K562 (cell line): Measurements from ENCODE around the gene RABIF. TPM values are rescaled to one million over a fixed set of nuclear protein-coding genes. Genes with fewer than 3 reads are reported as not detected.

Source experiments
- CHD4 ChIP-seq: fragments of 200-600 bp; sonication (generic); IDR thresholded peaks from 3 replicates; pipeline ENCODE4 v1.6.1; 2012; ENCODE audit warnings: low read depth, mild to moderate bottlenecking, mixed read lengths, low read length, inconsistent platforms; ENCODE audit not compliant: insufficient read depth, insufficient replicate concordance, poor library complexity, severe bottlenecking
- LCOR ChIP-seq: sonication (generic); formaldehyde crosslinking; IDR thresholded peaks from 2 replicates; pipeline ENCODE4 v1.8.0; 2022; ENCODE audit warnings: mild to moderate bottlenecking, missing genetic modification reagents
- NR2C1 ChIP-seq, 2 experiments: fragments of 450-650 bp; IDR thresholded peaks; 2 replicates each; pipeline ENCODE4 v1.6.1; 2017; ENCODE audit warnings: mild to moderate bottlenecking in 2 of 2, antibody characterized with exemption in 1 of 2, inconsistent platforms in 1 of 2, missing compliant biosample characterization in 1 of 2, missing genetic modification characterization in 1 of 2
- SMC3 ChIP-seq: conservative IDR thresholded peaks from 2 replicates; pipeline ENCODE4 v1.6.1; 2011; ENCODE audit warnings: low read depth, low read length, improper control_type of control experiment; ENCODE audit not compliant: insufficient read depth
- TRIM24 ChIP-seq, 2 experiments: fragments of 450-650 bp; IDR thresholded peaks; 2 replicates each; pipeline ENCODE4 v1.6.1; 2016
- polyA plus RNA-seq, 8 experiments: library from polyadenylated mRNA; depleted of rRNA in 4 of 8; stranded (reverse) in 5 of 8; unstranded in 3 of 8; fragments of >200 nt; fragmentation: Nextera tagmentation in 2 of 8; fragmentation: Illumina TruSeq in 1 of 8; extraction: Ambion mirVana in 2 of 8; extraction: Trizol in 1 of 8; gene quantifications; 2 replicates each; pipeline versions ENCODE4 v1.2.1 to v1.2.3, GENCODE V29; 2011 to 2014; ENCODE audit warnings: inconsistent platforms in 1 of 8, missing spikeins in 1 of 8
- total RNA-seq, 7 experiments: library from RNA; depleted of rRNA in 6 of 7; stranded (reverse); fragments of >200 nt in 6 of 7; fragmentation: Illumina TruSeq in 2 of 7; extraction: Trizol in 2 of 7; gene quantifications; 2 replicates each; pipeline versions ENCODE4 v1.2.1 to v1.2.3, GENCODE V29; 2011 to 2021; ENCODE audit warnings: low replicate concordance in 1 of 7
- TF ChIP-seq, protein P1 (sequence below): sonication (generic); formaldehyde crosslinking; IDR thresholded peaks from 2 replicates; pipeline ENCODE4 v1.8.0; 2022; ENCODE audit warnings: missing genetic modification reagents, mild to moderate bottlenecking, borderline replicate concordance
- TF ChIP-seq, protein P2 (sequence below), 2 experiments: fragments of 250-450 bp in 1 of 2; fragments of 450-650 bp in 1 of 2; sonication (Bioruptor Pico) in 1 of 2; IDR thresholded peaks; 2 replicates each; pipeline versions ENCODE4 v1.6.1 to v1.8.0; 2016 to 2021; ENCODE audit warnings: mild to moderate bottlenecking in 2 of 2, moderate library complexity in 2 of 2, missing compliant biosample characterization in 1 of 2, missing genetic modification characterization in 1 of 2
- TF ChIP-seq, protein P3 (sequence below): sonication (generic); formaldehyde crosslinking; IDR thresholded peaks from 2 replicates; pipeline ENCODE4 v1.8.1; 2023; ENCODE audit warnings: mild to moderate bottlenecking, missing genetic modification reagents

Gene RABIF
- total and polyA plus RNA-seq, 9 of the 15 experiments (the other 6 are each of a cell fraction or from before 2014, with no cell fraction given): 7.4 to 20.1 (median 11.0) TPM

DNA sequence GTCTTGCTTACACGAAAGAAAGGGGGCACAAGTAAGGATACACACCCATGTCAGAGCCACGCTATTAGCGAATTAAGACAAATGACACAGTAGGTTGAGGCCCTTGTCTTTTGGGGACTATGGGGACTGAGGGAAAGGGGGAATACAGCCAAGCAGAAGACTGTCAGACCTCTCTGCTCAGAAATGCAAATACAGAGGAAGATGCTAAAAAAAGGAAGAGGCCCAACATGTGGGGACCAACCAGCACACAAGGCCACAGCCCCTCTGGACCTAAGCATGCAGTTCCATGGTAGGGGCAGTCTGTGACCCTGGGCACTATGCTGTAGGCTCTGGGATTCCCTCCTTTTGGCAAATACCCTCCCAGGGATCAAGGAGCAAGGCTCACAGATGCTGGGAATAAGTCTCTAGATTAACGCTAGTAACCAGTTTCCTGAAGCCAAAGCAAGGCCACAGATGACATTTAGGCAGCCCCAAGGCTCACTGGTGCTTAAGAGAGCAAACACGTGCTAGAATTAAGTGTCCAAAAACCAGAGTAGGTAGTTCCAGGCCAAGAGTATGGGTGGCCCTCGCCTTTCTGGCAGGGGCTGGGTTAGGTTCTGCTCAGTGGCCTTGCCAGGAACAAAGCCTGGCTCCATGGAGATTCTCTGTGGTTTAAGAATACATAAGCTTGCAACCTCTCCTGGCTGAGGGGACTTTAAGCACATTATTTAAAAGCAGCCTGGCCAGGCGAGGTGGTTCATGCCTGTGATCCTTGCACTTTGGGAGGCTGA, 38.2 kb downstream of the RABIF start (continued):
- TF ChIP-seq, protein P1, sequence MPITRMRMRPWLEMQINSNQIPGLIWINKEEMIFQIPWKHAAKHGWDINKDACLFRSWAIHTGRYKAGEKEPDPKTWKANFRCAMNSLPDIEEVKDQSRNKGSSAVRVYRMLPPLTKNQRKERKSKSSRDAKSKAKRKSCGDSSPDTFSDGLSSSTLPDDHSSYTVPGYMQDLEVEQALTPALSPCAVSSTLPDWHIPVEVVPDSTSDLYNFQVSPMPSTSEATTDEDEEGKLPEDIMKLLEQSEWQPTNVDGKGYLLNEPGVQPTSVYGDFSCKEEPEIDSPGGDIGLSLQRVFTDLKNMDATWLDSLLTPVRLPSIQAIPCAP: no peak
- TF ChIP-seq, protein P2, sequence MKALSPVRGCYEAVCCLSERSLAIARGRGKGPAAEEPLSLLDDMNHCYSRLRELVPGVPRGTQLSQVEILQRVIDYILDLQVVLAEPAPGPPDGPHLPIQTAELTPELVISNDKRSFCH (CRISPR knock-in tag; IDR thresholded peaks at IDR 0.05): no peak
- TF ChIP-seq, protein P2 (tag; IDR thresholded peaks at IDR 0.05): no peak
- TF ChIP-seq LCOR (CRISPR knock-in tag) (no peak), SMC3 (no peak), CHD4 (no peak), TRIM24 (IDR thresholded peaks at IDR 0.05) (no peak), NR2C1 (IDR thresholded peaks at IDR 0.05) (no peak), NR2C1 (tag; IDR thresholded peaks at IDR 0.05) (no peak)
- TF ChIP-seq, protein P3, sequence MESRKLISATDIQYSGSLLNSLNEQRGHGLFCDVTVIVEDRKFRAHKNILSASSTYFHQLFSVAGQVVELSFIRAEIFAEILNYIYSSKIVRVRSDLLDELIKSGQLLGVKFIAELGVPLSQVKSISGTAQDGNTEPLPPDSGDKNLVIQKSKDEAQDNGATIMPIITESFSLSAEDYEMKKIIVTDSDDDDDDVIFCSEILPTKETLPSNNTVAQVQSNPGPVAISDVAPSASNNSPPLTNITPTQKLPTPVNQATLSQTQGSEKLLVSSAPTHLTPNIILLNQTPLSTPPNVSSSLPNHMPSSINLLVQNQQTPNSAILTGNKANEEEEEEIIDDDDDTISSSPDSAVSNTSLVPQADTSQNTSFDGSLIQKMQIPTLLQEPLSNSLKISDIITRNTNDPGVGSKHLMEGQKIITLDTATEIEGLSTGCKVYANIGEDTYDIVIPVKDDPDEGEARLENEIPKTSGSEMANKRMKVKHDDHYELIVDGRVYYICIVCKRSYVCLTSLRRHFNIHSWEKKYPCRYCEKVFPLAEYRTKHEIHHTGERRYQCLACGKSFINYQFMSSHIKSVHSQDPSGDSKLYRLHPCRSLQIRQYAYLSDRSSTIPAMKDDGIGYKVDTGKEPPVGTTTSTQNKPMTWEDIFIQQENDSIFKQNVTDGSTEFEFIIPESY: no peak
